Epithelial cell of proximal tubule (primary cell): ENCODE results near the gene MBD3L2B. TPM values are rescaled to one million over a fixed set of nuclear protein-coding genes. Genes with fewer than 3 reads are reported as not detected.

Experiments used
- DNase-seq: peaks from one replicate; pipeline ENCODE4 v3.0.0-alpha.2; 2011; ENCODE audit warnings: low read depth
- H3K4me3 ChIP-seq: 2 replicates; pipeline ENCODE4 v1.5.1; 2011; ENCODE audit warnings: low read depth, mild to moderate bottlenecking, low read length
- total RNA-seq: library from RNA; depleted of rRNA; stranded (reverse); fragments of >200 nt; gene quantifications from 2 replicates; pipeline ENCODE4 v1.2.3, GENCODE V29; 2015
- TF ChIP-seq, protein P1 (sequence below): conservative IDR thresholded peaks from 2 replicates; pipeline ENCODE4 v1.5.1; 2012; ENCODE audit warnings: low read depth, mild to moderate bottlenecking, low read length

Gene MBD3L2B
- total RNA-seq, 1 donor from 2014 or later: not detected

- DNase-seq: no peak
- no peak overlapping the region for H3K4me3 ChIP-seq
- TF ChIP-seq, protein P1, sequence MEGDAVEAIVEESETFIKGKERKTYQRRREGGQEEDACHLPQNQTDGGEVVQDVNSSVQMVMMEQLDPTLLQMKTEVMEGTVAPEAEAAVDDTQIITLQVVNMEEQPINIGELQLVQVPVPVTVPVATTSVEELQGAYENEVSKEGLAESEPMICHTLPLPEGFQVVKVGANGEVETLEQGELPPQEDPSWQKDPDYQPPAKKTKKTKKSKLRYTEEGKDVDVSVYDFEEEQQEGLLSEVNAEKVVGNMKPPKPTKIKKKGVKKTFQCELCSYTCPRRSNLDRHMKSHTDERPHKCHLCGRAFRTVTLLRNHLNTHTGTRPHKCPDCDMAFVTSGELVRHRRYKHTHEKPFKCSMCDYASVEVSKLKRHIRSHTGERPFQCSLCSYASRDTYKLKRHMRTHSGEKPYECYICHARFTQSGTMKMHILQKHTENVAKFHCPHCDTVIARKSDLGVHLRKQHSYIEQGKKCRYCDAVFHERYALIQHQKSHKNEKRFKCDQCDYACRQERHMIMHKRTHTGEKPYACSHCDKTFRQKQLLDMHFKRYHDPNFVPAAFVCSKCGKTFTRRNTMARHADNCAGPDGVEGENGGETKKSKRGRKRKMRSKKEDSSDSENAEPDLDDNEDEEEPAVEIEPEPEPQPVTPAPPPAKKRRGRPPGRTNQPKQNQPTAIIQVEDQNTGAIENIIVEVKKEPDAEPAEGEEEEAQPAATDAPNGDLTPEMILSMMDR: no peak
These were observed 41.8 kb downstream of the MBD3L2B start for GRCh38 chr19:6979399-6979798.

- H3K4me3 ChIP-seq: no peak overlapping the region
- TF ChIP-seq, protein P1: no peak
- DNase-seq: no peak
These were observed 45.0 kb downstream of the MBD3L2B start for GRCh38 chr19:6976197-6976596.

DNA sequence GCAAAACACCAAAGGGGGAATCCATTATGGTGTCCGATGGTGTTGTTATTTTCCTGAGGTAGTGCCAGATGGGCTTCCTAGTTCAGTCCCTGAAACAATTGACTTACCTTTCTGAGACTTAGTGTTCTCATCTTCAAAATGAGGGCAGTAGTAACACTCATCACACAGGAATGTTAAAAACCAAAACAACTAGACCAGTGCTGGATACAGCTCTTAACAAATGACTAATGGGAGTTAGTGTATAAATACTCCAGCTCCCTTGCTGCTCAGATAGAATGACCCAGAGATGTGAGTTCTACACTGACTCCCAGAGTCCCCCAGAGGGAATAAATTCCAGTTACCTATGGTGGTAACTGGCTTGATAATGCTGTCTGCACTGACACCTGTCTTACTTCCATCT lies 49.9 kb downstream of the MBD3L2B start:
- TF ChIP-seq, protein P1: no peak
- no peak overlapping the region for H3K4me3 ChIP-seq
- no peak for DNase-seq

GRCh38 chr19:6970443-6970842 lies 50.8 kb downstream of the MBD3L2B start:
- TF ChIP-seq, protein P1: no peak
- H3K4me3 ChIP-seq: no peak overlapping the region
- DNase-seq: no peak

GRCh38 chr19:6970021-6970420 lies 51.2 kb downstream of the MBD3L2B start:
- TF ChIP-seq, protein P1: no peak
- DNase-seq: no peak
- H3K4me3 ChIP-seq: no peak overlapping the region

DNA sequence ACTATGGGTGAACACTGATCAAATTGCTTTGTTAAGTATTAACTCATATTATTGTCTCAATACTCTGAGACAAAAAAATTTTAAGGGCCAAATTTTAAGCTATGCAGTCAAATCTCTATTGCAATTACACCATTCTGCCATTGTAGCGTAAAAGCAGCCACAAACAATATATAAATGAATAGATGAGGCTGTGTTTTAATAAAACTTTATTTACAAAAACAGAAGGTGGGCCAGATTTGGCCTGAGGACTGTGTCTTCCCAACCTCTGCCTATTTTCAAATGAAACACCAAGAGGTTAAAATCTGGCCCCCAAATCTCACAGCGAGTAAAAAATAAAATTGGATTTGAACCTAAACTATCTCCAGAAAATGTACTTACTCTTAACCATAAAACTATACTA lies 51.7 kb downstream of the MBD3L2B start:
- no peak overlapping the region for H3K4me3 ChIP-seq
- TF ChIP-seq, protein P1: no peak

More for the DNA sequence above, 51.7 kb downstream of the MBD3L2B start:
- no peak for DNase-seq

Other genes with a start within 250 kb of the MBD3L2B start
- gene VAV1, start 248.7 kb downstream of the MBD3L2B start, total RNA-seq: 1.3 and 1.4 TPM in 2 replicates
- not detected in 2 replicates for gene ADGRE1, start 133.9 kb downstream of the MBD3L2B start, total RNA-seq
- gene MBD3L5, start 9.1 kb upstream of the MBD3L2B start, total RNA-seq: not detected in 2 replicates
- gene MBD3L4, start 18.7 kb upstream of the MBD3L2B start, total RNA-seq: not detected in 2 replicates
- not detected in 2 replicates for gene MBD3L2, start 27.9 kb upstream of the MBD3L2B start, total RNA-seq
- not detected in 2 replicates for gene MBD3L3, start 37.2 kb upstream of the MBD3L2B start, total RNA-seq
- gene ZNF557, start 48.3 kb upstream of the MBD3L2B start, total RNA-seq: 5.2 TPM in 2 replicates